Calu3 (cell line): ENCODE measurements around the gene ACSL1. TPM values are rescaled to one million over a fixed set of nuclear protein-coding genes. Genes with fewer than 3 reads are reported as not detected.

Experiments
- BruUV-seq: library from RNA; stranded (reverse); fragments of 400-500 nt; replicated peaks from 2 replicates; lab custom pipeline; 2021; lab: Mats Ljungman, UMichigan
- CTCF ChIA-PET: fragments of 300-600 bp; sonication (Branson Sonifier 250); formaldehyde crosslinking; loops from one replicate; lab custom pipeline; 2022; ENCODE audit warnings: antibody characterized with exemption; lab: Charles Lee
- DNase-seq: peaks from one replicate; pipeline ENCODE4 v3.0.0; 2022
- H3K27ac Mint-ChIP-seq: one replicate; pipeline ENCODE4 v1.8.0; 2022; ENCODE audit warnings: mixed read lengths; ENCODE audit not compliant: unreplicated experiment
- H3K27me3 Mint-ChIP-seq: one replicate; pipeline ENCODE4 v1.8.0; 2022; ENCODE audit warnings: mixed read lengths; ENCODE audit not compliant: unreplicated experiment
- H3K36me3 Mint-ChIP-seq: one replicate; pipeline ENCODE4 v1.8.0; 2022; ENCODE audit warnings: mild to moderate bottlenecking, moderate library complexity, mixed read lengths; ENCODE audit not compliant: insufficient read depth, unreplicated experiment
- H3K4me1 Mint-ChIP-seq: one replicate; pipeline ENCODE4 v1.8.0; 2022; ENCODE audit warnings: mild to moderate bottlenecking, low read depth, mixed read lengths; ENCODE audit not compliant: unreplicated experiment
- H3K4me3 Mint-ChIP-seq: one replicate; pipeline ENCODE4 v1.8.0; 2022; ENCODE audit warnings: mild to moderate bottlenecking, low read depth, moderate library complexity, mixed read lengths; ENCODE audit not compliant: unreplicated experiment
- H3K9me3 Mint-ChIP-seq: one replicate; pipeline ENCODE4 v1.8.0; 2022; ENCODE audit warnings: low read depth, mixed read lengths; ENCODE audit not compliant: unreplicated experiment
- intact Hi-C: fragments of 100-400 bp; cut with micrococcal nuclease; formaldehyde crosslinking; loops from one replicate; pipeline ENCODE4 v1.10.0; 2022; ENCODE audit not compliant: unreplicated experiment
- total RNA-seq: library from RNA; stranded (reverse); gene quantifications from 2 replicates; pipeline ENCODE4 v1.2.3, GENCODE V29; 2022
- TF ChIP-seq, protein P1 (sequence below): fragments of 200-600 bp; IDR thresholded peaks from one replicate; pipeline ENCODE4 v1.8.0; 2022; ENCODE audit warnings: antibody characterized with exemption; ENCODE audit not compliant: unreplicated experiment

ACSL1 gene
- total RNA-seq, 1 experiment from 2014 or later: 31.9 TPM

DNA sequence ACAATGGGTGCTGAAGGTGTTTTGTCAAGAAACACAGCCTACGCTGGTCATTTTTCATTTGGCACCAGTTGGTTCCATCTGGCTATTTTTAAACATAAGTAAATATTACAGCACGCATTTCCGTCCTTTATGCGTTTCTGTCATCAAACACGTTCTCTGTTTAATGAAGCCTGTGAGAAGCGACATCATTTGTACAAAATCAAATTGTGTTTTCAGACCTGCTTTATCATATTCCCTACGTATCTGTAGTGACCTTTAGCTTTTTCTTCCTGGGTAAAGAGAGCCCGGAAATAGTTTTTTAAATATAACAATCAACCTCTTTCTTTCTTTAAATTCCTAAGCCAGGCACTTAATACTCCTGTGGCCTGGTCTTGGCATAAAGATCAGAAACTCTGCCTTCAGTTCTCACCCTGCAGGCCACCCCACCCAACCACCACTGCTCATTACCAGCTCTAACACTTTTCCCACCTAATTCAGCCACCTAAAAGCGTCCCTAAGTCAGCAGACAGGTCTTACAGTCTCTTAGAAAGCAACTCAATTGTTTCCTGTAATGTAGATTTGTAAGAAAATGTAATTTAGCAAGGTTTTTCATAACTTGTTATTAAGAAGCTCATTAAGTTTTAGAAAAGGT lies 30.4 kb downstream of the ACSL1 start:
- Mint-ChIP-seq H3K9me3 (no peaks in the 10 kb centered on the region), H3K27ac (no peak overlapping the region), H3K27me3 (no peaks in the 10 kb centered on the region), H3K36me3 (no peaks in the 10 kb centered on the region), H3K4me1 (no peaks in the 10 kb centered on the region), H3K4me3 (no peak overlapping the region)
- CTCF ChIA-PET: no interaction called here
- intact Hi-C loops: no loop called here
- TF ChIP-seq, protein P1, sequence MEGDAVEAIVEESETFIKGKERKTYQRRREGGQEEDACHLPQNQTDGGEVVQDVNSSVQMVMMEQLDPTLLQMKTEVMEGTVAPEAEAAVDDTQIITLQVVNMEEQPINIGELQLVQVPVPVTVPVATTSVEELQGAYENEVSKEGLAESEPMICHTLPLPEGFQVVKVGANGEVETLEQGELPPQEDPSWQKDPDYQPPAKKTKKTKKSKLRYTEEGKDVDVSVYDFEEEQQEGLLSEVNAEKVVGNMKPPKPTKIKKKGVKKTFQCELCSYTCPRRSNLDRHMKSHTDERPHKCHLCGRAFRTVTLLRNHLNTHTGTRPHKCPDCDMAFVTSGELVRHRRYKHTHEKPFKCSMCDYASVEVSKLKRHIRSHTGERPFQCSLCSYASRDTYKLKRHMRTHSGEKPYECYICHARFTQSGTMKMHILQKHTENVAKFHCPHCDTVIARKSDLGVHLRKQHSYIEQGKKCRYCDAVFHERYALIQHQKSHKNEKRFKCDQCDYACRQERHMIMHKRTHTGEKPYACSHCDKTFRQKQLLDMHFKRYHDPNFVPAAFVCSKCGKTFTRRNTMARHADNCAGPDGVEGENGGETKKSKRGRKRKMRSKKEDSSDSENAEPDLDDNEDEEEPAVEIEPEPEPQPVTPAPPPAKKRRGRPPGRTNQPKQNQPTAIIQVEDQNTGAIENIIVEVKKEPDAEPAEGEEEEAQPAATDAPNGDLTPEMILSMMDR: no peak
- no TSS peak for BruUV-seq
- no peak for DNase-seq

DNA sequence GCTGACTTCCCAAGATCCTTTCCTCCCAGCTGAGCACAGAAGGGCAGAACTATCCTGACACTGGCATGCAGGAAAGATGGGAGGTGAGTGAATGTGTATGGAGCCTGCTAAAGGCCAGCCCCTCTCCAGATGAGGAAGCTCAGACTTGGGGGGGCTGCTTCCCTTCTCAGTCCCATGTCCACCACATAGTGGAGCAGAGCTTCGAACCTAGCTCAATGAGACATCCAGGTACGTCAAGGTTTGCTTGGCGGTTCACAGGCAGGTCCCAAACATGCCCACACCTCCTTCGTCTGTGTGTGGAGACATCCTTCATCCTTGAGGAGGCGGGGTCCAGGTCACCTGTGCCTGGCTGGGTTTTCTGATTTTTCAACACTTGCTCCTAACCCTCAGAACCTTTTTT lies 31.3 kb downstream of the ACSL1 start:
- Mint-ChIP-seq H3K9me3 (no peaks in the 10 kb centered on the region), H3K27me3 (no peaks in the 10 kb centered on the region), H3K4me1 (no peaks in the 10 kb centered on the region), H3K4me3 (no peak overlapping the region), H3K36me3 (no peaks in the 10 kb centered on the region), H3K27ac (no peak overlapping the region)
- TF ChIP-seq, protein P1: no peak
- BruUV-seq: no TSS peak
- no peak for DNase-seq
- intact Hi-C loops: no loop called here
- CTCF ChIA-PET: no interaction called here

DNA sequence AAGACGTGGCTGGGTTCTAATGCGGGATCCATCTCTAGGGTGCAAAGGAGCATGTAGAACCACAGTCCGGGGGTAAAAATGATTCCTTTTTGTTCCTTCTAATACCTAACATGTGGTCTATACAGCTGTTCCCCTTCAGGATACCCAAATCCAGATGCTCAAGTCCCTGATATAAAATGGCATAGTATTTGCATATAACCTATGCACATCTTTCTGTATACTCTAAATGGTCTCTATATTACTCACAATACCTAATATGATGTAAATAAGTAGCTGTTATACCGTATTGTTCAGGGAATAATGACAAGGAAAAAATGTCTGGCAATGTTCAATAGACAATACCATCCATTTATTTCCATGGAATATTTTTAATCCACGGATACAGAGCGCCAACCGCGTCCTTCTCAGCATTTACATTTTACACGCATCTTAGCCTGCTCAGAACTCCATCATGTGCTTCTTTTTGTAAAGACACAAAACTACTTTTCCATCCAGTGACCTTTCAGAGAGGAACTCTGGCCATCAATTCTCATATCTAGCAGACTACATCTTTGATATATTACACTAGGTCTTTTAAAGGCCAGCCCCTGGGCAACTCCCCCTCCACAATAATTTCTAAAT lies 31.9 kb downstream of the ACSL1 start:
- TF ChIP-seq, protein P1: no peak
- H3K27me3 Mint-ChIP-seq: no peaks in the 10 kb centered on the region
- DNase-seq: no peak
- no TSS peak for BruUV-seq
- CTCF ChIA-PET: no interaction called here
- H3K4me1 Mint-ChIP-seq: no peaks in the 10 kb centered on the region
- H3K27ac Mint-ChIP-seq: no peak overlapping the region
- intact Hi-C loops: no loop called here
- H3K4me3 Mint-ChIP-seq: no peak overlapping the region
- H3K9me3 Mint-ChIP-seq: no peaks in the 10 kb centered on the region
- no peaks in the 10 kb centered on the region for H3K36me3 Mint-ChIP-seq

DNA sequence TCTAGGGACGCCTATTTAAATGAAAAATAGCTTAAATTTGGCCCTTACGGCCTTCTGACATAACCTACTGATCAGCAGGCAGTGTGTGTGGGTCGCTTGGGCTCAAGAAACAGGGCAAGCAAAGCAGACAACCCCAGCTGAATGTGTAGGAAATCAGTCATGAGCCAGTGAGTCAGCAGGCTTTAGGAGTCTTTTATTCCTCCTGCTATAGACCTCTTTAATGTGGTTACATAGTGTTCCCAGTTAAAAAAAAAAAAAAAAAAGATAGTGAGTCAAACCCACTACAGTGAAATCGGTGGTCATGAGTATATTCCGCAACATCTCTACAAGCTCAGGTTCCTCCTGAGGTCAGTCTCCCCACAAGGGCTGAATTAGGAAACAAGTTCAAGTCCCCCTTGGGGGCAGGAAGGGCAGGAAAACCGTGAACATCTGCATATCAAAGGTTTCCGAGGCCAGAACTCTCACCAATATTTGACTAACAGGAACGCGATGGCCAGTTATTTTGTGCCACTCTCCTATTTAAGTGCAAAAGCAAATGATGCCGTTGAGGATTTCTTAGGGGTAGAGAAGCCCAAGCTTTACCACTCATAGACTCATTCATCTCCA lies 32.7 kb downstream of the ACSL1 start:
- H3K27ac Mint-ChIP-seq: no peak overlapping the region
- no peak for DNase-seq

More for the DNA sequence above, 32.7 kb downstream of the ACSL1 start:
- TF ChIP-seq, protein P1: no peak
- no peak overlapping the region for H3K4me3 Mint-ChIP-seq
- no TSS peak for BruUV-seq
- CTCF ChIA-PET: interaction anchor here (0.6 kb wide), 1 partner anchor 303 kb away, joined by 4 read pairs; no protein-coding TSS in a partner anchor
- no peaks in the 10 kb centered on the region for H3K27me3 Mint-ChIP-seq
- no peaks in the 10 kb centered on the region for H3K9me3 Mint-ChIP-seq
- no peaks in the 10 kb centered on the region for H3K36me3 Mint-ChIP-seq
- intact Hi-C loops: no loop called here
- no peaks in the 10 kb centered on the region for H3K4me1 Mint-ChIP-seq
